GM06990 (cell line): Measurements from ENCODE around the gene LIMS2.

Experiments
- DNase-seq: peaks from one replicate; pipeline ENCODE4 v3.0.0-alpha.2; 2011; ENCODE audit not compliant: insufficient read length; ENCODE audit errors: extremely low read depth
- H3K27me3 ChIP-seq: replicated peaks from 2 replicates; pipeline ENCODE4 v1.6.0; 2011; ENCODE audit warnings: low read length; ENCODE audit not compliant: control insufficient read depth, insufficient read depth
- H3K36me3 ChIP-seq: 2 replicates; pipeline ENCODE4 v1.5.1; 2011; ENCODE audit warnings: low read length; ENCODE audit not compliant: control insufficient read depth, insufficient read depth
- H3K4me3 ChIP-seq: replicated peaks from 2 replicates; pipeline ENCODE4 v1.5.1; 2011; ENCODE audit warnings: low read depth, mild to moderate bottlenecking, control low read depth, low read length
- CTCF ChIP-seq: IDR thresholded peaks from 2 replicates; pipeline ENCODE4 v1.5.1; 2011; ENCODE audit warnings: low read length, control low read depth, mild to moderate bottlenecking, inconsistent platforms; ENCODE audit not compliant: insufficient read depth, poor library complexity, severe bottlenecking

LIMS2 gene

GRCh38 chr2:127598711-127599110, 76.6 kb downstream of the LIMS2 start:
- no peaks in the 10 kb centered on the region for H3K27me3 ChIP-seq
- no peak for TF ChIP-seq CTCF
- DNase-seq = no peak
- no peaks in the 10 kb centered on the region for H3K36me3 ChIP-seq
- H3K4me3 ChIP-seq = no peak overlapping the region

DNA sequence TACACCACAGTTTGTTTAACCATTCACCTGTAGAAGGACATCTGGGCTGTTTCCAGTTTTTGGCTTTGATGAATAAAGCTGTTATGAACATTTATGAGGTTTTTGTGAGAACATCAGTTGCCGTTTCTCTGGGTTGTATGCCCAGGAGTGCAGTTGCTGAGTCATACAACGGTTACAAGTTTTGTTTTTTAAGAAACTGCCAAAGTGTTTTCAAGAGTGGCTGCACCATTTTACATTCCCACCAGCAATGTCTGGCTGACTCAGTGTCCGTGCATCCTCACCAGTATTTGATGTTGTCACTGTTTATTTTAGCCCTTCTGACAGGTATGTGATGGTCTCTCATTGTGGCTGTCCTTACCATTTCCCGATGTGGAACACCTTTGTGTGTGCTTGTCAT, 77.3 kb downstream of the LIMS2 start:
- TF ChIP-seq CTCF = no peak
- no peak for DNase-seq
- Histone ChIP-seq H3K36me3 (no peaks in the 10 kb centered on the region), H3K27me3 (no peaks in the 10 kb centered on the region), H3K4me3 (no peak overlapping the region)

DNA sequence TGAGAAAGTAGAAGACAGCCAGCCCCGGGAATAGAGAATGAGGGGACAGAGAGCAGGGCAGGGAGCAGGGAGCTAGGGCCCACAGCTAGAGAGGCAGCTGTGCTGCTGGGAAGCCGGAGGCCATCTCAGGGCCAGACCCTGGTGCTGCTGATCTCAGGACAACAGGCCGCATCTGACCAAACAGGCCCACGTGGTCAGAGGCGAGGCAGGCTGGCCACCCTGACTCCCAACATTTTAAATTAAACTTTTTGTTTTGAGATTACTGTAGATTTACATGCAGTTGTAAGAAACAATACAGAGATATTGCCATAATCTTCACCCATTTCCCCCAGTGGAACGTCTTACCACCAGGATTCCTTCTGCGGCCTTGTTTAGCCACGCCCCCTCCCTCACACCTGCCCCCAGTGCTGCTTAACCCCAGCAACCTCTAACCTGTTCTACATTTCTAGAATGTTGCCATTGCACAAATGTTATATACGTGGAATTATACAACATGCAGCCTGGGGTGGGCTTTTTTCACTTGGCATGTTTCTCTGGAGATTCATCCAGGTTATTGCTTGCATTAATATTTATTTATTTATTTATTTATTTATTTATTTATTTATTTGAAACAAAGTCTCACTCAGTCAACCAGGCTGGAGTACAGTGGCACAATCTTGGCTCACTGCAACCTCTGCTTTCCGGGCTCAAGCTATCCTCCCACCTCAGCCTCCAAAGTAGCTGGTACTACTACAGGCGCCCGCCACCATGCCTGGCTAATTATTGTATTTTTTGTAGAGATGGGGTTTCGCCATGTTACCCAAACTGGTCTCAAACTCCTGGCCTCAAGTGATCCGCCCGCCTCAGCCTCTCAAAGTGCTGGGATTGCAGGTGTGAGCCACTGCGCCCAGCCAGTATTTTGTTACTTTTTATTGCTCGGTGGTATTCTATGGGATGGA, 78.0 kb downstream of the LIMS2 start:
- no peak overlapping the region for H3K4me3 ChIP-seq

DNA sequence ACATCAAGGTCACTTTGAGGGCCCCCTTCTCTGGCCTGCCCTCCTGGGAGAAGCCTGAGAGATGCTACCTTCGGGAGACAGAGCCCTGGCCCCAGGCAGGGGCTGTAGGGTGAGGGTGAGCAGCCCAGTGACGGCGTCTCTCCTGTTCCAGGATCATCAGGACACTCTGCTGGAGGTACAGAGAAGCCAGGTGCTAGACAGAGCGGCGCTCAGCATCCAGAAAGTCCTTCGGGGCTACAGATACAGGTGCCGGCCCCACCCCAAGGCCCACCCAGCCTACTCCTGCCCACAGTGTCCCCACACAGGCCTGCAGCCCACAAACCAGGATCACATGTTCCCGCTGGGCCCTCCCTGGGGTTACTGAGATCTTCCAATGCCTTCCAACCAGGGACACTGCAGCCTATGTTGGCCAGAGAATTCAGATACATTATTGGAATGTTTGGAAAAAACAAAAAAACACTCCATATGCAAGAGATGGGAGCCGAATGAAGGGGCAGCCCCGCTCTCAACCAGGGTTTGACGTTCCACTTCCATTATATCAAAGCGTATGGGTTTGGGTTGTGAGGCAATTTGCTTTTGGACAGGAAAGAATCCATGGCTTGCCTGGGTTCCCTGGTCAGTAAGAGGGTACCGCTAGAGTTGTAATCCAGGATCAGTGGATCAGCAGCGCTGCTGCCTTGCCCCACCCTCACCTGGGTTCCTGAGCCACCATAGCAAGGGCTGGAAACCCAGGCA, 78.9 kb downstream of the LIMS2 start:
- no peak for TF ChIP-seq CTCF
- DNase-seq = no peak
- H3K27me3 ChIP-seq = no peaks in the 10 kb centered on the region
- H3K4me3 ChIP-seq = no peak overlapping the region
- H3K36me3 ChIP-seq = no peaks in the 10 kb centered on the region

More for the DNA sequence above, 78.0 kb downstream of the LIMS2 start:
- Histone ChIP-seq H3K27me3 (no peaks in the 10 kb centered on the region), H3K36me3 (no peaks in the 10 kb centered on the region)
- no peak for DNase-seq
- no peak for TF ChIP-seq CTCF

- Histone ChIP-seq H3K27me3 (no peaks in the 10 kb centered on the region), H3K4me3 (no peak overlapping the region), H3K36me3 (no peaks in the 10 kb centered on the region)
- no peak for TF ChIP-seq CTCF
- DNase-seq = no peak
Observed at GRCh38 chr2:127594116-127594591, 81.2 kb downstream of the LIMS2 start.
